B cell (primary cell): Measurements from ENCODE around the gene SALL2. TPM values are rescaled to one million over a fixed set of nuclear protein-coding genes. Genes with fewer than 3 reads are reported as not detected.

Source experiments
- ATAC-seq: fragments of 200-7000 bp; cut with Tn5 transposase; one replicate; pipeline ENCODE4 v1.10.0; 2021; ENCODE audit warnings: low read depth, mild to moderate bottlenecking, moderate number of reproducible peaks, moderate library complexity
- CTCF ChIA-PET: fragments of 350-600 bp; sonication (Branson Sonifier 250); formaldehyde crosslinking; loops from one replicate; lab custom pipeline; 2021; ENCODE audit warnings: antibody characterized with exemption, inconsistent platforms; lab: Charles Lee
- POLR2A ChIA-PET: fragments of 350-600 bp; sonication (Branson Sonifier 250); formaldehyde crosslinking; loops from one replicate; lab custom pipeline; 2021; ENCODE audit warnings: antibody characterized with exemption; lab: Charles Lee
- DNase-seq: peaks from one replicate; pipeline ENCODE4 v3.0.0; 2013
- H2AFZ ChIP-seq: 2 replicates; pipeline ENCODE4 v1.6.1; 2012; ENCODE audit warnings: mild to moderate bottlenecking, low read depth, low read length; ENCODE audit not compliant: insufficient read depth, poor library complexity, severe bottlenecking
- H3K27ac ChIP-seq, 2 donors: 1 replicate in 1 of 2; 2 replicates in 1 of 2; pipeline ENCODE4 v1.5.1; 2012 to 2013; ENCODE audit warnings: low read length in 2 of 2, mild to moderate bottlenecking in 2 of 2, moderate library complexity in 1 of 2
- H3K27me3 ChIP-seq, 4 experiments: fragments of 200-600 bp in 1 of 4; sonication (generic) in 1 of 4; replicated peaks in 1 of 4; 1 replicate in 2 of 4; 2 replicates in 2 of 4; pipeline versions ENCODE4 v1.6.1 to v1.7.0; 2013 to 2016; ENCODE audit warnings: low read length in 3 of 4, mild to moderate bottlenecking in 2 of 4, mixed read lengths in 1 of 4, moderate library complexity in 1 of 4; ENCODE audit not compliant: insufficient read depth in 4 of 4, control insufficient read depth in 3 of 4; ENCODE audit errors: control extremely low read depth in 1 of 4
- H3K36me3 ChIP-seq, 2 experiments: replicated peaks in 1 of 2; 1 replicate in 1 of 2; 2 replicates in 1 of 2; pipeline versions ENCODE4 v1.6.1 to v1.7.1; 2013; ENCODE audit warnings: low read length in 1 of 2; ENCODE audit not compliant: insufficient read depth in 2 of 2, control insufficient read depth in 1 of 2; ENCODE audit errors: control extremely low read depth in 1 of 2, extremely low read depth in 1 of 2
- H3K4me1 ChIP-seq, 2 donors: fragments of 200-600 bp in 1 of 2; sonication (generic) in 1 of 2; 1 replicate in 1 of 2; 2 replicates in 1 of 2; pipeline versions ENCODE4 v1.5.1 to v1.6.1; 2013 to 2017; ENCODE audit warnings: low read length in 2 of 2; ENCODE audit not compliant: control insufficient read depth in 2 of 2, insufficient read depth in 2 of 2
- H3K4me2 ChIP-seq: replicated peaks from 2 replicates; pipeline ENCODE3; 2012; ENCODE audit warnings: mild to moderate bottlenecking, low read depth, low read length; ENCODE audit not compliant: poor library complexity, severe bottlenecking
- H3K4me3 ChIP-seq, 5 experiments: fragments of 200-600 bp in 1 of 5; sonication (generic) in 1 of 5; 1 replicate in 3 of 5; 2 replicates in 2 of 5; pipeline versions ENCODE4 v1.5.1 to v1.7.0; 2011 to 2016; ENCODE audit warnings: low read length in 4 of 5, mild to moderate bottlenecking in 4 of 5, low read depth in 2 of 5, control low read depth in 1 of 5, moderate library complexity in 1 of 5; ENCODE audit not compliant: insufficient read depth in 1 of 5; ENCODE audit errors: control extremely low read depth in 1 of 5, extremely low read depth in 1 of 5
- H3K79me2 ChIP-seq: fragments of 200-600 bp; sonication (generic); one replicate; pipeline ENCODE4 v1.6.0; 2016; ENCODE audit warnings: low read length; ENCODE audit not compliant: control insufficient read depth, insufficient read depth
- H3K9ac ChIP-seq: fragments of 200-600 bp; sonication (generic); 2 replicates; pipeline ENCODE4 v1.6.1; 2017; ENCODE audit warnings: mild to moderate bottlenecking, low read length, moderate library complexity
- H3K9me3 ChIP-seq, 3 donors: one replicate each; pipeline versions ENCODE4 v1.6.1 to v1.7.1; 2013; ENCODE audit warnings: low read length in 2 of 3; ENCODE audit not compliant: control insufficient read depth in 2 of 3, insufficient read depth in 1 of 3; ENCODE audit errors: control extremely low read depth in 1 of 3
- H4K20me1 ChIP-seq: 2 replicates; pipeline ENCODE4 v1.6.0; 2012; ENCODE audit warnings: mild to moderate bottlenecking, low read length; ENCODE audit not compliant: insufficient read depth, control insufficient read depth, poor library complexity, severe bottlenecking
- H3K27ac Mint-ChIP-seq: one replicate; pipeline ENCODE4 v1.8.0; 2021; ENCODE audit warnings: mixed read lengths
- H3K27me3 Mint-ChIP-seq: one replicate; pipeline ENCODE4 v1.8.0; 2021; ENCODE audit warnings: mixed read lengths
- H3K4me1 Mint-ChIP-seq: one replicate; pipeline ENCODE4 v1.8.0; 2021; ENCODE audit warnings: mixed read lengths
- H3K4me3 Mint-ChIP-seq: one replicate; pipeline ENCODE4 v1.8.0; 2021; ENCODE audit warnings: mixed read lengths
- H3K9me3 Mint-ChIP-seq: one replicate; pipeline ENCODE4 v1.8.0; 2022; ENCODE audit warnings: mixed read lengths; ENCODE audit not compliant: insufficient read depth
- CTCF ChIP-seq: fragments of 200-600 bp; IDR thresholded peaks from one replicate; pipeline ENCODE4 v1.8.0; 2022; ENCODE audit warnings: antibody characterized with exemption, mild to moderate bottlenecking
- EZH2 ChIP-seq: IDR thresholded peaks from 2 replicates; pipeline ENCODE4 v1.6.1; 2012; ENCODE audit warnings: borderline replicate concordance, low read depth, mild to moderate bottlenecking, moderate library complexity, low read length; ENCODE audit not compliant: insufficient read depth, poor library complexity, severe bottlenecking
- WGBS: methylation state at CpG from one replicate; pipeline ENCODE4 v1.1.5; 2013; ENCODE audit warnings: missing lambda C conversion rate; ENCODE audit not compliant: insufficient coverage; 5-methylcytosine and 5-hydroxymethylcytosine counted together
- intact Hi-C: fragments of 100-400 bp; cut with micrococcal nuclease; formaldehyde crosslinking; loops from one replicate; pipeline ENCODE4 v1.10.0; 2022
- polyA plus RNA-seq: library from polyadenylated mRNA; depleted of rRNA; stranded (reverse); fragments of >200 nt; gene quantifications from 2 replicates; pipeline ENCODE4 v1.2.3, GENCODE V29; 2012
- total RNA-seq, 2 donors: library from RNA; stranded (reverse); fragments of 120-200 nt in 1 of 2; gene quantifications; 1 replicate in 1 of 2; 2 replicates in 1 of 2; pipeline versions ENCODE4 v1.2.3 to v1.2.4, GENCODE V29; 2013 to 2022

SALL2 gene
- total and polyA plus RNA-seq, 2 donors (not counting 1 experiment from before 2014, with no cell fraction given) = 0.39 to 2.5 TPM

- DNase-seq (no peak), ATAC-seq (no peak)
- Histone ChIP-seq H3K9me3 (no peaks in the 10 kb centered on the region), H3K27me3 (peaks cover 0 to 9% (median 4%) of the 10 kb centered on the region in 4 experiments), H3K4me3 (no peak overlapping the region), H3K79me2 (no peaks in the 10 kb centered on the region), H3K9ac (no peak overlapping the region), H3K4me2 (no peak overlapping the region), H3K27ac (no peak overlapping the region), H2AFZ (peak overlapping the region; percentile 28), H3K36me3 (no peaks in the 10 kb centered on the region), H4K20me1 (no peaks in the 10 kb centered on the region), H3K4me1 (peaks cover 8 to 11% of the 10 kb centered on the region in 2 donors)
- ChIA-PET CTCF (interaction anchor here (0.6 to 1.1 kb wide), 3 partner anchors 30 to 31 kb away, joined by 3 to 4 read pairs (median 3); no protein-coding TSS in a partner anchor), POLR2A (no interaction called here)
- Mint-ChIP-seq H3K4me1 (peaks cover 12% of the 10 kb centered on the region), H3K9me3 (no peaks in the 10 kb centered on the region), H3K4me3 (no peak overlapping the region), H3K27me3 (peaks cover 28% of the 10 kb centered on the region), H3K27ac (no peak overlapping the region)
- TF ChIP-seq EZH2 = no peak
- intact Hi-C loops = no loop called here
- WGBS = 92% methylated on average over 3 of the region's 4 CpGs
These were observed 2.5 kb upstream of the SALL2 start for GRCh38 chr14:21528381-21529348.

- WGBS = no CpG with 5 or more reads among the region's 1 CpG
These were observed 1.2 kb upstream of the SALL2 start for GRCh38 chr14:21527318-21527679.

More at GRCh38 chr14:21527318-21527679, 1.2 kb upstream of the SALL2 start:
- peaks cover 8 to 11% of the 10 kb centered on the region in 2 donors for H3K4me1 ChIP-seq
- H4K20me1 ChIP-seq = no peaks in the 10 kb centered on the region
- peaks cover 0 to 9% (median 2%) of the 10 kb centered on the region in 4 experiments for H3K27me3 ChIP-seq
- TF ChIP-seq CTCF (no peak), EZH2 (no peak)
- no peak overlapping the region for H3K27ac Mint-ChIP-seq
- H3K4me1 Mint-ChIP-seq = peaks cover 12% of the 10 kb centered on the region
- H3K27ac ChIP-seq = no peak overlapping the region
- no peaks in the 10 kb centered on the region for H3K9me3 ChIP-seq
- no peak overlapping the region for H3K4me3 ChIP-seq
- H3K79me2 ChIP-seq = no peaks in the 10 kb centered on the region
- intact Hi-C loops = no loop called here
- no peaks in the 10 kb centered on the region for H3K36me3 ChIP-seq
- H3K4me3 Mint-ChIP-seq = peak overlapping the region; percentile 88
- DNase-seq (no peak), ATAC-seq (no peak)
- ChIA-PET CTCF (interaction anchor here (0.9 to 1.1 kb wide), 2 partner anchors 29 to 32 kb away, joined by 3 to 6 read pairs; no protein-coding TSS in a partner anchor), POLR2A (no interaction called here)
- peak overlapping the region; percentile 99 for H3K4me2 ChIP-seq
- H2AFZ ChIP-seq = peak overlapping the region; percentile 96
- H3K27me3 Mint-ChIP-seq = peaks cover 32% of the 10 kb centered on the region
- peak overlapping the region; percentile 70 for H3K9ac ChIP-seq
- H3K9me3 Mint-ChIP-seq = no peaks in the 10 kb centered on the region
